Anterior cingulate cortex (tissue), 58 donors: ENCODE results near the gene CEP85L.

Source experiments
- DNase-seq, 58 donors: peaks; one replicate each; lab custom pipeline; 2025; lab: John Stamatoyannopoulos, UW

CEP85L gene

GRCh38 chr6:118586746-118587485 is 64.5 kb downstream of the CEP85L start:
- no peak for DNase-seq

- DNase-seq, result no peak
These were observed 66.5 kb downstream of the CEP85L start for GRCh38 chr6:118584911-118585310.

- DNase-seq, result no peak
These were observed 69.9 kb downstream of the CEP85L start for GRCh38 chr6:118581489-118581959.

GRCh38 chr6:118580585-118581419 is 70.6 kb downstream of the CEP85L start:
- DNase-seq, result peak in 23 of 58 donors; percentile 4 to 73 (median 13)

- no peak for DNase-seq
These were observed 71.6 kb downstream of the CEP85L start for GRCh38 chr6:118579786-118580185.

GRCh38 chr6:118578617-118579016 is 72.8 kb downstream of the CEP85L start:
- DNase-seq, result no peak

GRCh38 chr6:118577972-118578371 is 73.4 kb downstream of the CEP85L start:
- no peak for DNase-seq

GRCh38 chr6:118574051-118574865 is 77.1 kb downstream of the CEP85L start:
- no peak for DNase-seq

- DNase-seq, result no peak
These were observed 80.3 kb downstream of the CEP85L start for GRCh38 chr6:118571121-118571520.

- no peak for DNase-seq
These were observed 81.9 kb downstream of the CEP85L start for GRCh38 chr6:118569498-118569897.

GRCh38 chr6:118567974-118568373 is 83.4 kb downstream of the CEP85L start:
- no peak for DNase-seq

- DNase-seq, result no peak
These were observed 86.0 kb downstream of the CEP85L start for GRCh38 chr6:118565311-118565960.

GRCh38 chr6:118562959-118563358 is 88.4 kb downstream of the CEP85L start:
- DNase-seq, result no peak

- DNase-seq, result no peak
These were observed 89.1 kb downstream of the CEP85L start for GRCh38 chr6:118562248-118562647.

- no peak for DNase-seq
These were observed 91.7 kb downstream of the CEP85L start for GRCh38 chr6:118559659-118560058.

GRCh38 chr6:118558464-118559217 is 92.8 kb downstream of the CEP85L start:
- no peak for DNase-seq

- DNase-seq, result no peak
These were observed 96.7 kb downstream of the CEP85L start for GRCh38 chr6:118554698-118555097.

- DNase-seq, result no peak
These were observed 98.3 kb downstream of the CEP85L start for GRCh38 chr6:118553132-118553531.
